Left lung (tissue), 10 donors: ENCODE results near the gene CRYM. TPM values are rescaled to one million over a fixed set of nuclear protein-coding genes. Genes with fewer than 3 reads are reported as not detected.
"Not testable (repeated sequence)": the region's sequence is repeated elsewhere in the genome, so short reads cannot be mapped to it uniquely, and the experiment has no call there.

Experiments
- ATAC-seq: fragments of 200-7000 bp; cut with Tn5 transposase; one replicate; pipeline ENCODE4 v1.9.1; 2020; ENCODE audit warnings: moderate library complexity
- DNase-seq, 4 donors: peaks; one replicate each; pipeline ENCODE4 v3.0.0-alpha.2; 2013 to 2020
- H3K27ac ChIP-seq, 2 donors: fragments of 200-600 bp; sonication (generic) in 1 of 2; one replicate each; pipeline versions ENCODE4 v1.5.0 to v1.8.0; 2020 to 2021
- H3K27me3 ChIP-seq, 2 donors: fragments of 200-600 bp; sonication (generic) in 1 of 2; one replicate each; pipeline versions ENCODE4 v1.5.0 to v1.8.0; 2020 to 2021
- H3K36me3 ChIP-seq, 2 donors: fragments of 200-600 bp; sonication (generic) in 1 of 2; one replicate each; pipeline versions ENCODE4 v1.5.0 to v1.8.0; 2020 to 2021
- H3K4me1 ChIP-seq, 2 donors: fragments of 200-600 bp; one replicate each; pipeline ENCODE4 v1.8.0; 2021
- H3K4me3 ChIP-seq, 2 donors: fragments of 200-600 bp; sonication (generic) in 1 of 2; one replicate each; pipeline versions ENCODE4 v1.5.0 to v1.8.0; 2020 to 2021; ENCODE audit warnings: mild to moderate bottlenecking in 1 of 2
- H3K9me3 ChIP-seq, 2 donors: fragments of 200-600 bp; sonication (generic) in 1 of 2; one replicate each; pipeline versions ENCODE4 v1.5.0 to v1.8.0; 2020 to 2021
- intact Hi-C, 2 donors: fragments of 100-400 bp; cut with DNase I; formaldehyde crosslinking; loops; one replicate each; pipeline versions ENCODE4 v1.11.2 to v1.14.2; 2022
- polyA plus RNA-seq, 6 donors: library from polyadenylated mRNA; unstranded; fragments of 120-200 nt; gene quantifications; one replicate each; pipeline ENCODE4 v1.2.1, GENCODE V29; 2013; ENCODE audit not compliant: insufficient read length in 6 of 6
- total RNA-seq, 2 donors: library from RNA; stranded (reverse); fragmentation: NEBNext Ultra II Directional; extraction: Animal tissue kit (Norgen Biotek cat#: 25700); gene quantifications; one replicate each; pipeline ENCODE4 v1.2.1, GENCODE V29; 2021
- TF ChIP-seq, protein P1 (sequence below), 2 donors: fragments of 200-600 bp; sonication (generic) in 1 of 2; IDR thresholded peaks; one replicate each; pipeline versions ENCODE4 v1.5.0 to v1.8.0; 2021; ENCODE audit warnings: antibody characterized with exemption in 2 of 2
- donor health status: DM: no; HTN: yes; CAD: no.
- donor health status: DM: no; HTN: no; CAD: no.

Gene CRYM
- total and polyA plus RNA-seq, 8 donors: 0.74 to 9.0 (median 1.6) TPM

GRCh38 chr16:21256636-21257035, 21.5 kb downstream of the CRYM start:
- H3K36me3 ChIP-seq: no peaks in the 10 kb centered on the region
- ATAC-seq: no peak
- DNase-seq: no peak
- no peaks in the 10 kb centered on the region for H3K4me1 ChIP-seq
- H3K27ac ChIP-seq: no peak overlapping the region
- no peaks in the 10 kb centered on the region for H3K27me3 ChIP-seq
- no peaks in the 10 kb centered on the region for H3K9me3 ChIP-seq
- TF ChIP-seq, protein P1, sequence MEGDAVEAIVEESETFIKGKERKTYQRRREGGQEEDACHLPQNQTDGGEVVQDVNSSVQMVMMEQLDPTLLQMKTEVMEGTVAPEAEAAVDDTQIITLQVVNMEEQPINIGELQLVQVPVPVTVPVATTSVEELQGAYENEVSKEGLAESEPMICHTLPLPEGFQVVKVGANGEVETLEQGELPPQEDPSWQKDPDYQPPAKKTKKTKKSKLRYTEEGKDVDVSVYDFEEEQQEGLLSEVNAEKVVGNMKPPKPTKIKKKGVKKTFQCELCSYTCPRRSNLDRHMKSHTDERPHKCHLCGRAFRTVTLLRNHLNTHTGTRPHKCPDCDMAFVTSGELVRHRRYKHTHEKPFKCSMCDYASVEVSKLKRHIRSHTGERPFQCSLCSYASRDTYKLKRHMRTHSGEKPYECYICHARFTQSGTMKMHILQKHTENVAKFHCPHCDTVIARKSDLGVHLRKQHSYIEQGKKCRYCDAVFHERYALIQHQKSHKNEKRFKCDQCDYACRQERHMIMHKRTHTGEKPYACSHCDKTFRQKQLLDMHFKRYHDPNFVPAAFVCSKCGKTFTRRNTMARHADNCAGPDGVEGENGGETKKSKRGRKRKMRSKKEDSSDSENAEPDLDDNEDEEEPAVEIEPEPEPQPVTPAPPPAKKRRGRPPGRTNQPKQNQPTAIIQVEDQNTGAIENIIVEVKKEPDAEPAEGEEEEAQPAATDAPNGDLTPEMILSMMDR (IDR thresholded peaks at IDR 0.05): no peak
- intact Hi-C loops: no loop called here
- H3K4me3 ChIP-seq: no peak overlapping the region

- Histone ChIP-seq H3K27me3 (peaks cover 0 to 11% of the 10 kb centered on the region in 2 donors), H3K27ac (no peak overlapping the region), H3K4me1 (no peaks in the 10 kb centered on the region), H3K36me3 (no peaks in the 10 kb centered on the region), H3K9me3 (no peaks in the 10 kb centered on the region), H3K4me3 (no peak overlapping the region)
- TF ChIP-seq, protein P1 (IDR thresholded peaks at IDR 0.05): no peak
- no peak for DNase-seq
- intact Hi-C loops: no loop called here
- ATAC-seq: no peak
These were observed 24.6 kb downstream of the CRYM start for GRCh38 chr16:21253470-21253869.

DNA sequence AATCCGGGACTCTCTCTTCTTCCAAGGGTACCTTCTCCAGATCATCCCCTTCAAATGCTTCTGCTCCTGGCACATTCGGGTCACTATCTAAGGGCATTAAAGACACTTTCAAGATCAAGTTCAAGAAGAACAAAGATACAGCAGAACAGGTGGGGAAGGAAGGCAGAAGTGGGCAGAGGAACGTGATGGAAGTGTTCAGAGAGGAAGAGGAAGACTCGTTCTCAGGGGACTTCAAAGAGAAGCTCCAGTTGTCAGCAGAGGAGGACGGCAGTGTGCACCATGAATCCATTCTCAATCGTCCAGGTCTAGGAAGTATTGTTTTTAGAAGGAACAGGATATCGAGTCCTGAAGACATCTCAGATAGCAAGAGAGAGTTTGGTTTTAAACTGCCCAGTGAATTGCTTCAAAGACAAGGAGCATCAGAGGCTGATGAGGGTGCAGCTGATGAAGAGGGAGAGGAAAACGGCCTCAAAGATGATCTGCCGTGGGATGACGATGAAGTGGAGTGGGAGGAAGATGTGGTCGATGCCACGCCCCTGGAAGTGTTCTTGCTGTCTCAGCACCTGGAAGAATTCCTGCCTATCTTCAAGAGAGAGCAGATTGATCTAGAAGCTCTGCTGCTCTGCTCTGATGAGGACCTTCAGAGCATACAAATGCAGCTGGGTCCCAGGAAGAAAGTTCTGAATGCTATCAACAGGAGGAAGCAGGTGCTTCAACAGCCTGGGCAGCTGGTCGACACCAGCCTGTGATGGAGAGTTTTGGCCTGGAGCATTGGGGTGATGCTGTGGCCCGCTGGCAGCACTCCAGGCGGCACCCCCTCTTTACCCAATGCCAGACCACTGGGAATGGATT, 27.8 kb downstream of the CRYM start:
- no peaks in the 10 kb centered on the region for H3K36me3 ChIP-seq
- H3K4me3 ChIP-seq: no peak overlapping the region
- no peak for ATAC-seq
- H3K27me3 ChIP-seq: peaks cover 0 to 18% of the 10 kb centered on the region in 2 donors
- H3K4me1 ChIP-seq: no peaks in the 10 kb centered on the region
- no peak for DNase-seq
- TF ChIP-seq, protein P1 (IDR thresholded peaks at IDR 0.05): no peak
- no peak overlapping the region for H3K27ac ChIP-seq
- no peaks in the 10 kb centered on the region for H3K9me3 ChIP-seq
- intact Hi-C loops: no loop called here

GRCh38 chr16:21248179-21248578, 29.9 kb downstream of the CRYM start:
- intact Hi-C loops, H3K4me1 ChIP-seq, H3K36me3 ChIP-seq, H3K4me3 ChIP-seq, H3K27ac ChIP-seq, DNase-seq, H3K9me3 ChIP-seq, ATAC-seq: not testable (repeated sequence)
- peaks cover 0 to 18% of the 10 kb centered on the region in 2 donors for H3K27me3 ChIP-seq

DNA sequence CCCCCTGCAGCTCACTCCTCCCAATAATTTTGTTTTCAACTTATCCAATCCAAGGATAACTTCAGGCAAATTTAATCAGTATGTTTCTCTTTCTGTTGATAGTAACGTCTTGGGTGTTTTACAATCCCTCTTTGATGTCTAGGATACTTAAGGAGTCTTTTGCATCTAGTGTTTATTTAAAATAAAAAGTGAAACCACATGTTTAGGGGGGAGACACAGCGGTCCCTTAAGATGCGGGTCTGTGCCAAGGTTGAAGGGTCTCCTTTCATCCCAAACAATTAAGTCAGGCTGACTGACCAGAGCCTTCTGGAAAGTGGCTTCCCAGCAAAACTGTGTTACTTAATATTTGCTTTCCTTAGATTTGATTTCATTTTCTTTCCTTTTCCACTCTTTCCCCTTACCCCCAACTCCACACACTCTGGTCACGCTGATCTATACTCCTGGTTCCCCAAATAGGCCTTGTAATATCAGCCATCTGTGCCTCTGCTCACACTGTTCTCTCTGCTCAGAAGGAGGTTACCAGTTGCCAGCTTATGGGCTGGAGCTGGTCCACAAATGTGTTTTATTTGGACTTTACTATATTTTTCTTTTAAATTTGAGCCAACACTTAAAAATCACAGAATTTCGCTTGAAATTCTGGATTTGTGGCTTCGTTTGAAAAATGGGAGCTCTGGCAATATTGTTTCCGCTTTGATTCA, 33.4 kb downstream of the CRYM start:
- TF ChIP-seq, protein P1 (IDR thresholded peaks at IDR 0.05): no peak
- peak in 1 of 4 donors; percentile 35 for DNase-seq
- peaks cover 0 to 8% of the 10 kb centered on the region in 2 donors for H3K27me3 ChIP-seq
- intact Hi-C loops: no loop called here
- ATAC-seq: peak; percentile 67
- no peaks in the 10 kb centered on the region for H3K36me3 ChIP-seq
- H3K27ac ChIP-seq: peak overlapping the region in 1 of 2 donors; percentile 53
- no peak overlapping the region for H3K4me3 ChIP-seq
- no peaks in the 10 kb centered on the region for H3K9me3 ChIP-seq
- no peaks in the 10 kb centered on the region for H3K4me1 ChIP-seq
